HCEC 1CT (cell line): Measurements from ENCODE around the gene NKAIN2.

Experiments used
- DNase-seq: peaks from one replicate; pipeline ENCODE4 v3.0.0-alpha.2; 2017

Gene NKAIN2

GRCh38 chr6:123810214-123810613 lies 6.5 kb downstream of the NKAIN2 start:
- DNase-seq, result no peak

GRCh38 chr6:123810948-123811347 lies 7.3 kb downstream of the NKAIN2 start:
- no peak for DNase-seq

- no peak for DNase-seq
Measured at GRCh38 chr6:123811378-123811777, 7.7 kb downstream of the NKAIN2 start.

- DNase-seq, result no peak
Measured at GRCh38 chr6:123812621-123813020, 9.0 kb downstream of the NKAIN2 start.

GRCh38 chr6:123821112-123821511 lies 17.4 kb downstream of the NKAIN2 start:
- DNase-seq, result no peak

GRCh38 chr6:123829302-123829953 lies 25.8 kb downstream of the NKAIN2 start:
- peak; percentile 43 for DNase-seq

- DNase-seq, result no peak
Measured at GRCh38 chr6:123830120-123830519, 26.5 kb downstream of the NKAIN2 start.

GRCh38 chr6:123838505-123839234 lies 35.0 kb downstream of the NKAIN2 start:
- DNase-seq, result no peak

GRCh38 chr6:123841067-123841896 lies 37.6 kb downstream of the NKAIN2 start:
- no peak for DNase-seq

- no peak for DNase-seq
Measured at GRCh38 chr6:123844011-123844410, 40.3 kb downstream of the NKAIN2 start.

- no peak for DNase-seq
Measured at GRCh38 chr6:123848347-123848746, 44.7 kb downstream of the NKAIN2 start.

- no peak for DNase-seq
Measured at GRCh38 chr6:123849406-123849805, 45.7 kb downstream of the NKAIN2 start.

GRCh38 chr6:123850555-123850954 lies 46.9 kb downstream of the NKAIN2 start:
- no peak for DNase-seq

- DNase-seq, result no peak
Measured at GRCh38 chr6:123854201-123854600, 50.5 kb downstream of the NKAIN2 start.

GRCh38 chr6:123855506-123855905 lies 51.8 kb downstream of the NKAIN2 start:
- no peak for DNase-seq

- DNase-seq, result no peak
Measured at GRCh38 chr6:123859291-123859690, 55.6 kb downstream of the NKAIN2 start.

GRCh38 chr6:123869334-123869733 lies 65.7 kb downstream of the NKAIN2 start:
- DNase-seq, result no peak

GRCh38 chr6:123873974-123874373 lies 70.3 kb downstream of the NKAIN2 start:
- DNase-seq, result no peak

GRCh38 chr6:123875784-123876183 lies 72.1 kb downstream of the NKAIN2 start:
- no peak for DNase-seq

- DNase-seq, result no peak
Measured at GRCh38 chr6:123879749-123880148, 76.1 kb downstream of the NKAIN2 start.

GRCh38 chr6:123888771-123889513 lies 85.3 kb downstream of the NKAIN2 start:
- DNase-seq, result no peak

GRCh38 chr6:123895346-123895745 lies 91.7 kb downstream of the NKAIN2 start:
- DNase-seq, result no peak

GRCh38 chr6:123895806-123896205 lies 92.1 kb downstream of the NKAIN2 start:
- DNase-seq, result no peak
